H1 (cell line): Measurements from ENCODE around the gene COBLL1. TPM values are rescaled to one million over a fixed set of nuclear protein-coding genes. Genes with fewer than 3 reads are reported as not detected.

Source experiments
- CTCF ChIA-PET: fragments of 300-600 bp; sonication (Branson Sonifier 250); formaldehyde crosslinking; loops from one replicate; lab custom pipeline; 2021; ENCODE audit not compliant: partially characterized antibody; lab: Charles Lee
- POLR2A ChIA-PET: fragments of 300-600 bp; sonication (Branson Sonifier 250); formaldehyde crosslinking; loops from one replicate; lab custom pipeline; 2021; ENCODE audit warnings: inconsistent platforms; ENCODE audit not compliant: partially characterized antibody; lab: Charles Lee
- DNase-seq, 2 experiments: peaks; one replicate each; pipeline versions ENCODE4 v3.0.0 to v3.0.0-alpha.2; 2010 to 2022; ENCODE audit warnings: low spot score in 2 of 2, low read depth in 1 of 2, mixed read lengths in 1 of 2
- FAIRE-seq: peaks from 2 replicates; lab custom pipeline; 2011; peaks lifted over from hg19 to GRCh38; lab: Jason Lieb, UNC
- H2AFZ ChIP-seq: 2 replicates; pipeline ENCODE4 v1.8.1; 2012; ENCODE audit warnings: low read length, inconsistent platforms
- H2AK5ac ChIP-seq: 2 replicates; pipeline ENCODE4 v1.6.1; 2013; ENCODE audit warnings: low read depth, low read length
- H2BK120ac ChIP-seq: replicated peaks from 2 replicates; pipeline ENCODE3; 2013; ENCODE audit warnings: low read depth, low read length, inconsistent platforms
- H2BK12ac ChIP-seq: 2 replicates; pipeline ENCODE4 v1.6.1; 2013; ENCODE audit warnings: low read depth, low read length
- H2BK15ac ChIP-seq: 2 replicates; pipeline ENCODE4 v1.6.1; 2013; ENCODE audit warnings: low read length
- H2BK20ac ChIP-seq: 2 replicates; pipeline ENCODE4 v1.6.1; 2013; ENCODE audit warnings: low read length
- H2BK5ac ChIP-seq: 2 replicates; pipeline ENCODE4 v1.6.1; 2013; ENCODE audit warnings: low read depth, low read length
- H3K14ac ChIP-seq: 2 replicates; pipeline ENCODE4 v1.6.1; 2013; ENCODE audit warnings: inconsistent platforms; ENCODE audit not compliant: insufficient read length
- H3K18ac ChIP-seq: 2 replicates; pipeline ENCODE4 v1.6.1; 2013; ENCODE audit warnings: low read length; ENCODE audit errors: extremely low read depth
- H3K23ac ChIP-seq: 2 replicates; pipeline ENCODE4 v1.6.1; 2013; ENCODE audit warnings: inconsistent platforms; ENCODE audit not compliant: insufficient read length
- H3K23me2 ChIP-seq: 2 replicates; pipeline ENCODE4 v1.6.1; 2013; ENCODE audit warnings: low read depth, low read length
- H3K27ac ChIP-seq: 2 replicates; pipeline ENCODE4 v1.6.1; 2011; ENCODE audit warnings: low read depth, low read length, inconsistent platforms
- H3K27me3 ChIP-seq, 4 experiments: replicated peaks in 1 of 4; 1 replicate in 1 of 4; 2 replicates in 3 of 4; pipeline versions ENCODE4 v1.6.1 to v1.8.1; 2011 to 2013; ENCODE audit warnings: low read length in 3 of 4, mild to moderate bottlenecking in 3 of 4, inconsistent platforms in 2 of 4, mixed read lengths in 2 of 4, moderate library complexity in 1 of 4; ENCODE audit not compliant: control insufficient read depth in 3 of 4, insufficient read depth in 3 of 4; ENCODE audit errors: extremely low read depth in 1 of 4
- H3K36me3 ChIP-seq, 4 experiments: 2 replicates each; pipeline versions ENCODE4 v1.6.1 to v1.8.1; 2011 to 2013; ENCODE audit warnings: mild to moderate bottlenecking in 4 of 4, low read length in 3 of 4, moderate library complexity in 2 of 4, control low read depth in 1 of 4, inconsistent platforms in 1 of 4; ENCODE audit not compliant: insufficient read depth in 4 of 4, control insufficient read depth in 2 of 4
- H3K4ac ChIP-seq: replicated peaks from 2 replicates; pipeline ENCODE3; 2013; ENCODE audit warnings: low read length, low read depth, mixed read lengths, inconsistent platforms; ENCODE audit not compliant: insufficient read length
- H3K4me1 ChIP-seq, 4 experiments: replicated peaks in 1 of 4; 1 replicate in 1 of 4; 2 replicates in 3 of 4; pipeline versions ENCODE4 v1.6.1 to v1.8.1; 2011 to 2013; ENCODE audit warnings: low read length in 3 of 4, inconsistent platforms in 2 of 4, mixed read lengths in 1 of 4; ENCODE audit not compliant: insufficient read depth in 4 of 4, control insufficient read depth in 3 of 4
- H3K4me2 ChIP-seq, 2 experiments: 2 replicates each; pipeline versions ENCODE4 v1.6.1 to v1.8.1; 2011 to 2013; ENCODE audit warnings: low read depth in 2 of 2, low read length in 2 of 2, control low read depth in 1 of 2, inconsistent platforms in 1 of 2, mild to moderate bottlenecking in 1 of 2; ENCODE audit not compliant: insufficient read depth in 1 of 2
- H3K4me3 ChIP-seq, 4 experiments: fragments of 200-600, 300-600 bp in 1 of 4; sonication (generic), shearing (Covaris generic), sonication (Bioruptor Twin) in 1 of 4; 2 replicates each; pipeline versions ENCODE4 v1.5.1 to v1.8.1; 2011 to 2016; ENCODE audit warnings: low read length in 4 of 4, low read depth in 3 of 4, control low read depth in 2 of 4, inconsistent platforms in 2 of 4, mild to moderate bottlenecking in 2 of 4, mixed read lengths in 1 of 4, moderate library complexity in 1 of 4; ENCODE audit not compliant: insufficient read depth in 2 of 4; ENCODE audit errors: extremely low read depth in 1 of 4
- H3K56ac ChIP-seq: replicated peaks from 2 replicates; pipeline ENCODE3; 2013; ENCODE audit warnings: low read depth, mild to moderate bottlenecking, mixed read lengths, low read length, inconsistent platforms; ENCODE audit not compliant: insufficient read length
- H3K79me1 ChIP-seq: 2 replicates; pipeline ENCODE4 v1.6.1; 2013; ENCODE audit warnings: low read depth, low read length, control low read depth
- H3K79me2 ChIP-seq, 2 experiments: 2 replicates each; pipeline versions ENCODE4 v1.6.1 to v1.8.1; 2012 to 2013; ENCODE audit warnings: low read length in 2 of 2, mild to moderate bottlenecking in 2 of 2, inconsistent platforms in 1 of 2; ENCODE audit not compliant: insufficient read depth in 2 of 2, control insufficient read depth in 1 of 2
- H3K9ac ChIP-seq, 4 experiments: replicated peaks in 1 of 4; 1 replicate in 1 of 4; 2 replicates in 3 of 4; pipeline versions ENCODE4 v1.6.1 to v1.8.1; 2011 to 2013; ENCODE audit warnings: low read depth in 3 of 4, low read length in 3 of 4, control low read depth in 2 of 4, mild to moderate bottlenecking in 2 of 4, moderate library complexity in 2 of 4, inconsistent platforms in 1 of 4; ENCODE audit errors: extremely low read depth in 1 of 4
- H3K9me3 ChIP-seq, 2 experiments: 2 replicates each; pipeline versions ENCODE4 v1.6.1 to v1.8.1; 2012 to 2013; ENCODE audit warnings: mild to moderate bottlenecking in 2 of 2, moderate library complexity in 2 of 2, control low read depth in 1 of 2, inconsistent platforms in 1 of 2, low read depth in 1 of 2, low read length in 1 of 2, mixed read lengths in 1 of 2; ENCODE audit not compliant: insufficient read depth in 2 of 2
- H4K20me1 ChIP-seq, 2 experiments: replicated peaks in 1 of 2; 2 replicates each; pipeline versions ENCODE3 to v1.8.1; 2011 to 2013; ENCODE audit warnings: inconsistent platforms in 2 of 2, low read length in 2 of 2, mild to moderate bottlenecking in 1 of 2; ENCODE audit not compliant: insufficient read depth in 2 of 2, control insufficient read depth in 1 of 2
- H4K5ac ChIP-seq: 2 replicates; pipeline ENCODE4 v1.6.1; 2013; ENCODE audit warnings: low read length, low read depth, mixed read lengths, inconsistent platforms; ENCODE audit not compliant: insufficient read length
- H4K8ac ChIP-seq: 2 replicates; pipeline ENCODE4 v1.8.0; 2013; ENCODE audit warnings: mild to moderate bottlenecking, moderate library complexity, low read length, inconsistent platforms; ENCODE audit not compliant: insufficient read depth; ENCODE audit errors: extremely low read depth
- H4K91ac ChIP-seq: replicated peaks from 2 replicates; pipeline ENCODE3; 2013; ENCODE audit warnings: low read length, mixed read lengths, inconsistent platforms; ENCODE audit not compliant: insufficient read length
- CBX5 ChIP-seq: fragments of 300-800, 300-1000 bp; sonication (generic); IDR thresholded peaks from 2 replicates; pipeline ENCODE4 v1.7.1; 2016; ENCODE audit warnings: antibody characterized with exemption, low read length, low read depth
- CHD1 ChIP-seq: IDR thresholded peaks from 2 replicates; pipeline ENCODE4 v1.6.1; 2012; ENCODE audit warnings: low read depth, low read length, improper control_type of control experiment
- CTBP2 ChIP-seq: IDR thresholded peaks from 2 replicates; pipeline ENCODE4 v1.7.0; 2011; ENCODE audit warnings: borderline replicate concordance, mild to moderate bottlenecking, moderate library complexity, mixed read lengths, low read length; ENCODE audit not compliant: insufficient read depth, insufficient read length
- E2F6 ChIP-seq: IDR thresholded peaks from 2 replicates; pipeline ENCODE4 v1.6.1; 2012; ENCODE audit warnings: inconsistent platforms
- HDAC2 ChIP-seq, 2 experiments: fragments of 300-600 bp in 1 of 2; sonication (generic) in 1 of 2; IDR thresholded peaks; 2 replicates each; pipeline ENCODE4 v1.6.1; 2011 to 2012; ENCODE audit warnings: low read depth in 2 of 2, low read length in 2 of 2, mild to moderate bottlenecking in 2 of 2, moderate library complexity in 2 of 2, borderline replicate concordance in 1 of 2, inconsistent platforms in 1 of 2
- JUN ChIP-seq: IDR thresholded peaks from 2 replicates; pipeline ENCODE4 v1.6.1; 2011; ENCODE audit warnings: low read depth, mild to moderate bottlenecking, improper control_type of control experiment, low read length
- POLR2A ChIP-seq, 2 experiments: IDR thresholded peaks; 1 replicate in 1 of 2; 2 replicates in 1 of 2; pipeline ENCODE4 v1.6.1; 2011; ENCODE audit warnings: low read depth in 2 of 2, low read length in 2 of 2, mild to moderate bottlenecking in 2 of 2; ENCODE audit errors: control extremely low read depth in 1 of 2
- RBBP5 ChIP-seq: IDR thresholded peaks from 2 replicates; pipeline ENCODE4 v1.7.1; 2012; ENCODE audit warnings: low read depth, mild to moderate bottlenecking, inconsistent platforms, low read length, moderate library complexity, borderline replicate concordance
- RXRA ChIP-seq: IDR thresholded peaks from 2 replicates; pipeline ENCODE4 v1.6.1; 2011; ENCODE audit warnings: low read depth, mild to moderate bottlenecking, low read length, moderate library complexity; ENCODE audit not compliant: insufficient read depth
- SIRT6 ChIP-seq: IDR thresholded peaks from one replicate; pipeline ENCODE4 v1.7.1; 2012; ENCODE audit warnings: low read length, inconsistent platforms
- SP1 ChIP-seq: IDR thresholded peaks from 2 replicates; pipeline ENCODE4 v1.6.1; 2011; ENCODE audit warnings: low read depth, low read length
- ZNF274 ChIP-seq: IDR thresholded peaks from 2 replicates; pipeline ENCODE4 v1.7.0; 2012; ENCODE audit warnings: low read length, borderline replicate concordance; ENCODE audit errors: extremely low read depth
- polyA plus RNA-seq, 7 experiments: library from polyadenylated mRNA; depleted of rRNA in 3 of 7; stranded (reverse) in 5 of 7; unstranded in 2 of 7; fragments of >200 nt in 5 of 7; fragments of 200-250 nt in 2 of 7; gene quantifications; 1 replicate in 5 of 7; 2 replicates in 1 of 7; 4 replicates in 1 of 7; pipeline versions ENCODE4 v1.2.1 to v1.2.3, GENCODE V29; 2011 to 2013; ENCODE audit warnings: missing spikeins in 2 of 7, mixed read lengths in 2 of 7
- total RNA-seq: library from RNA; stranded (reverse); fragmentation: NEBNext Ultra II Directional; extraction: Animal tissue kit (Norgen Biotek cat#: 25700); gene quantifications from 2 replicates; pipeline ENCODE4 v1.2.1, GENCODE V29; 2021
- TF ChIP-seq, protein P1 (sequence below): IDR thresholded peaks from 2 replicates; pipeline ENCODE4 v1.6.1; 2012; ENCODE audit warnings: low read length, inconsistent platforms

The COBLL1 gene
- total and polyA plus RNA-seq, 2 of the 8 experiments (the other 6 are each of a cell fraction or from before 2014, with no cell fraction given): 2.2 to 6.2 TPM

DNA sequence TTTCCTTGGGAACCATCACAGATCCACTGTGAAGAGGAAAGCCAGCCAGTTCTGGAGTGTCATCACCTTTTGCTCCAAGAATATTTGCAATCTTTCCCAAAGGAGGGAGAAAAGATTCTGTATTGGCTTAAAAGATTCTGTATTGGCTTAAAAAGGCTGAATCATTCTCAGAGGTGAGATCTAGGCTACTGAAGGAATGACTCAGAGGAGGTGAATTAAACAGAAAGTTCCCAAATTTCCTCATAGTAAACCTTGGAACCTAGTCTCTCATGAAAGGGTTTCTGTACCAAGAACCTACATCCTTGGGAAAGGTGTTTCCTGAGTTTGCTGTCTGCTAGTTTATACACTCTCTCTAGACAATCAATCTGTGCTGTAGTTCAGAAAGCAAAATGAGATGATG, 186.3 kb downstream of the COBLL1 start:
- no peak overlapping the region for H4K8ac ChIP-seq
- no peaks in the 10 kb centered on the region; the same call in 1 of the 2 replicates for H3K23me2 ChIP-seq
- no peaks in the 10 kb centered on the region for H4K20me1 ChIP-seq
- no peaks in the 10 kb centered on the region for H3K36me3 ChIP-seq
- H4K5ac ChIP-seq: no peak overlapping the region
- H3K4me3 ChIP-seq: no peak overlapping the region
- H3K4ac ChIP-seq: no peak overlapping the region
- DNase-seq (no peak), FAIRE-seq (no peak)
- ChIA-PET CTCF (interaction anchor here (1.2 to 2.2 kb wide), 2 partner anchors 10 to 95 kb away, joined by 3 to 7 read pairs; no protein-coding TSS in a partner anchor), POLR2A (no interaction called here)
- no peak overlapping the region for H3K18ac ChIP-seq
- no peak overlapping the region for H2BK15ac ChIP-seq
- peaks cover 0 to 7% (median 1%) of the 10 kb centered on the region in 4 experiments; a peak in 2 of 7 replicates for H3K27me3 ChIP-seq
- no peak overlapping the region for H2BK12ac ChIP-seq
- H3K4me1 ChIP-seq: peaks cover 0 to 6% (median 0%) of the 10 kb centered on the region in 4 experiments; a peak in 2 of 7 replicates
- H2AK5ac ChIP-seq: no peak overlapping the region
- H4K91ac ChIP-seq: no peak overlapping the region
- H2AFZ ChIP-seq: no peak overlapping the region
- no peak overlapping the region for H2BK5ac ChIP-seq
- H3K56ac ChIP-seq: no peak overlapping the region
- H3K23ac ChIP-seq: no peak overlapping the region
- no peaks in the 10 kb centered on the region for H3K79me2 ChIP-seq
- no peak overlapping the region for H3K9ac ChIP-seq
- no peak overlapping the region for H3K4me2 ChIP-seq
- no peak overlapping the region for H3K14ac ChIP-seq
- H3K79me1 ChIP-seq: no peaks in the 10 kb centered on the region
- H3K9me3 ChIP-seq: no peaks in the 10 kb centered on the region
- no peak overlapping the region for H2BK20ac ChIP-seq
- no peak overlapping the region for H3K27ac ChIP-seq
- H2BK120ac ChIP-seq: no peak overlapping the region
- TF ChIP-seq JUN: no peak
- no peak for TF ChIP-seq RXRA
- TF ChIP-seq CHD1: no peak
- TF ChIP-seq POLR2A (IDR thresholded peaks at IDR 0.05; ENCODE audit: control extremely low read depth in 1 of 2, low read depth in 2 of 2, low read length in 2 of 2): no peak
- TF ChIP-seq ZNF274: no peak
- no peak for TF ChIP-seq HDAC2 (IDR thresholded peaks at IDR 0.05; ENCODE audit: borderline replicate concordance in 1 of 2, low read depth in 2 of 2, low read length in 2 of 2)
- TF ChIP-seq CTBP2: no peak
- TF ChIP-seq, protein P1, sequence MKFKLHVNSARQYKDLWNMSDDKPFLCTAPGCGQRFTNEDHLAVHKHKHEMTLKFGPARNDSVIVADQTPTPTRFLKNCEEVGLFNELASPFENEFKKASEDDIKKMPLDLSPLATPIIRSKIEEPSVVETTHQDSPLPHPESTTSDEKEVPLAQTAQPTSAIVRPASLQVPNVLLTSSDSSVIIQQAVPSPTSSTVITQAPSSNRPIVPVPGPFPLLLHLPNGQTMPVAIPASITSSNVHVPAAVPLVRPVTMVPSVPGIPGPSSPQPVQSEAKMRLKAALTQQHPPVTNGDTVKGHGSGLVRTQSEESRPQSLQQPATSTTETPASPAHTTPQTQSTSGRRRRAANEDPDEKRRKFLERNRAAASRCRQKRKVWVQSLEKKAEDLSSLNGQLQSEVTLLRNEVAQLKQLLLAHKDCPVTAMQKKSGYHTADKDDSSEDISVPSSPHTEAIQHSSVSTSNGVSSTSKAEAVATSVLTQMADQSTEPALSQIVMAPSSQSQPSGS: no peak
- no peak for TF ChIP-seq RBBP5
- no peak for TF ChIP-seq E2F6
- TF ChIP-seq SP1: no peak
- TF ChIP-seq SIRT6: no peak
- no peak for TF ChIP-seq CBX5
